GM18907 (cell line): ENCODE data around the gene ACVRL1.

ENCODE experiments used
- ATAC-seq: cut with Tn5 transposase; IDR thresholded peaks from one replicate; pipeline ENCODE4 v1.9.1; 2021; ENCODE audit warnings: mild to moderate bottlenecking, moderate library complexity; ENCODE audit not compliant: unreplicated experiment

ACVRL1 gene

DNA sequence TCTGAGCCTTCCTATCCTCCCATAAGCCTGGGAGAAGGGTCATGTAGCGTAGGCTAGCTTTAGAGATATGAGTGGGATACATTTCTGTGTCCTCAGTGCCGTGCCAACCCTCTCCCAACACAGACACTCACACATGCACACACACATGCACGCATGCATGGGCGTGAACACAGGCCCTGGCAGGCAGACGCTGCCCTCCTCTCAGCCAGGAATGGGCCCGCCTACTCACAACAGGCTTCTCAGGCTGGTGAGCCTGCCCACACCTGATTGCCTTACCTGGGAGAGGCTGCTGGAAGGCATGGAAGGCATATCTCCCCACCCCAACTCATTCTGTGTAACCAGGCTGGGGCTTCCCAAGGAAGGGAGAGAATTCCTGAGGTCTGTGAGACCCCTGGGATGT lies 31.4 kb downstream of the ACVRL1 start:
- ATAC-seq, result no peak

- no peak for ATAC-seq
Measured at GRCh38 chr12:51941011-51941581, 33.8 kb downstream of the ACVRL1 start.

DNA sequence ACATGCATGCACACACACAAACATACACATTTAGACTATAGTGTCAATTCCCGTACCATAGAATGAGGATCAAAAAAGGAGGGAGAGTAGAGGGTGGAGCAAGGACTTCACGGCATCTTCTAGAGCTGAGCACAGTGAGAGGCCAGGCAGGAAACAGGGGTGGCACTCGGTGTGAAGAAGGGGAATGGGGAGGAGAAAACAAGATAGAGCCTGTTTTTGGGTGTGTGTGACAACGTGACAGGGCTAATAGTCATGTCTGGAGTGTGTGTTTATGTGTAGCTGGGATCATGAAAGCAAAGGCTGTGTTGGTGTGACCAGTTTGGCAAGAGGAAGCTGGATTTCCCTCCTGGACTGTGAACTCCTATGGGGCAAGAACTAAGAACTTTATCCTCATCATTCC lies 34.3 kb downstream of the ACVRL1 start:
- no peak for ATAC-seq

DNA sequence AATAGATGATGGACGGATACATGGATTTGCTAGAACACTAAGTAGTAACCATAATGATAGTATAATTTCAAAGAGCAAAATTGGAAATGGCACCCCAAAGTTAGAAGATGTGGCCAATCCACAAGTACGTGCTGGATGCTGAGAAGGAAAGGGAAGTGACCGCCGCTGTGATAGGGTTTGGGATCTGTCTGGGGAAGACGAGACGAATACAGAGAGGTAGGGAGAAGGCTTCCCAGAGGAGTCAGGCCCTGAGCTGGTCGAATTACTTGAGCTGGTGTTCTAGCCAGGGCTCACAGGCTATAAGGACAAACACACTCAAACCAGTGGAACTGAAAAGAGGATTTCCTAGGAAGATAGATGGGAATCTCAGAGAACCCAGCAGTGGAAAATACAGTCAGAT lies 34.8 kb downstream of the ACVRL1 start:
- no peak for ATAC-seq

DNA sequence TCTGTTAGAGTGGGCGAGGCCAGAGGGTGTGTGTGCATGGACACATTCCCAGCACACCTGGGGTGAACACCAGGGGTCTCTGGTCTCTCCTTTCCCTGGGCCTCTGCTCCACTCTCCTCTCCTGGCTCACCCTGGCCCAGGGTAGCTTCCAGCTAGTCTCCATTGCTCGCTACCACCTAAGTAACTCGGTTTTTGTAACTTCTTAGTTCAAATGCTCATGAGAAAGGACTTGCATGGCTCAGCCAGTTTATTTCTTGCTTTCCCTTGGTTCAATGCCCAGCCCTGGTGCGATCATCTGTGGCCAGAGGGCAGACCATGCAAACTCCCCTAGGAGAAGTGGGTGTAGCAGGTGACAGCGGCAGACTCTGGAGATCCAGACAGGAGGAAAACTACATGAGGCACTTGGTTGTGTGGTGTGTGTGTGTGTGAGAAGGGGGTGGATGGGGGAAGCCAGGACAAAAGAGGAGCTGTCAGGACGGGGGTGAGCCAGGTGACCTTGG lies 35.2 kb downstream of the ACVRL1 start:
- no peak for ATAC-seq

- no peak for ATAC-seq
Measured at GRCh38 chr12:51943346-51943745, 36.0 kb downstream of the ACVRL1 start.

DNA sequence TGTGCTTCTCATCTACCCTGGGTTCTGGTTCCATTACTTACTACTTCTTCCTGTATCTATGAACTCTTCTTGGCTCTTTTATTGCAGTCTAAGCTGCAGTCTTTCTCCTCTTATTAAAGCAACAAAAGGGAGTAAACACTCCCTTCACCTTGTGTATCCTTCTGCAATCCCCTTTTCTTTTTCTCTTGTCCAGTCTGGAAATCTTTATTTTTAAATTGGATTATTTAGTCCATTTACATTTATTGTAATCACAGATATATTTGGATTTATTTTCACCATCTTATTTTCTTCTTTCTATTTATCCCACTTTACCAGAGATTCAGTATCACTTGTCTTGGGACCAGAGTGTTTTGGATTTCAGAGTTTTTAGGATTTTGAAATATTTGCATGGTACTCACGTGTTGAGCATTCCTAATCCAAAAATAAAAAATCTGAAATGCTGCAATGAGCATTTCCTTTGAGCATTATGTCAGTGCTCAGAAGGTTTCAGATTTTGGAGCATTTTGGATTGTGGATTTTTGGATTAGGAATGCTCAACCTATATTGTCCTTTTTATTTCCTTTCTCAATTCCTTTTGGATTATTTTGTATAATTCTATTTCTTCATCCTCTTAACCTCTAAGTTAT lies 37.4 kb downstream of the ACVRL1 start:
- ATAC-seq, result no peak

- ATAC-seq, result no peak
Measured at GRCh38 chr12:51947246-51947996, 40.1 kb downstream of the ACVRL1 start.

DNA sequence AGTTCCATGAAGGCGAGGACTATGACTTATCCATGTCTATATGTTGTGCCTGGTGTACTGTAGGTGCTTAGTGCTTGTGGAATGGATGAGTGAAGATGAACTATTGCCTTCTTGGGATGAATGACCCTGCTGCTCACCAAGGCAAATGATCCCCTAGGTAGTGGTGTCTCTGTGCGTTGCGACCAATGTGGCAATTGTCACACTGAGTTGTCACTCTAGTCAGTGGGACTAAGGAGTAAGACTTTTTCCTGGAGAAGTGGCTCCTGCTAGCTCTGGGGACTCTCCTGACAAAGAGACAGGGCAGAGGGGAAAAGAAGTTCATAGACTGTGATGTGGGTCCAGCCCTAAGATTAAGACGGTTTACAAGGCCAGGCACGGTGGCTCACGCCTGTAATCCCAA lies 40.8 kb downstream of the ACVRL1 start:
- no peak for ATAC-seq

DNA sequence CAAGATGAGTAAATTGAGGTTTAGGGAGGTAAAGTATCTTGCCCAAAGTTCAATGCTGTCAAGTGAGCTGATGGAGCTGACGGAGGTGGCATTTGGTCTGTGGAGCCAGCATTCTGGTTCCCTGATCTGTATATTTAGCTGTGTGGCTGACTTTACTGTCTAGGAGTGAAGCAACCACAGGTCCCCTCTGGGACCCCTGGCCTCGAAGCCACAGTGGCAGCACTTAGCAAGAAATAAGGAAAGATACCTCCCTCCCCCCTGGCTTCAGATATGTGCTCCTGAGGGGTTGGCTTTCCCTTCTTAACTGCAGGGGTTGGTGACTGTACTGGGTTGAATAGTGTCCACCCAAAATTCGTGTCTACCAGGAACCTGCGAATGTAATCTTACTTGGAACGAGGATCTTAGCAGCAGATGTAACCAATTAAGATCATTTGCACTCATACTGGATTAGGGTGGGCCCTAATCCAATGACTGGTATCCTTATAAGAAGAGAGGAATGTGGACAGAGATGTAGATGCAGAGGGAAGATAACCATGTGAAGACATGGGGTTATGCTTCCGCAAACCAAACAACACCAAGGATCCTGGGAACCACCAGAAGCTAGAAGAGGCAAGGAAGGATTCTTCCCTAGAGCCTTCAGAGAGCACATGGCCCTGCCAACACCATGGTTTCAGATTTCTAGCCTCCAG lies 42.2 kb downstream of the ACVRL1 start:
- ATAC-seq, result no peak

DNA sequence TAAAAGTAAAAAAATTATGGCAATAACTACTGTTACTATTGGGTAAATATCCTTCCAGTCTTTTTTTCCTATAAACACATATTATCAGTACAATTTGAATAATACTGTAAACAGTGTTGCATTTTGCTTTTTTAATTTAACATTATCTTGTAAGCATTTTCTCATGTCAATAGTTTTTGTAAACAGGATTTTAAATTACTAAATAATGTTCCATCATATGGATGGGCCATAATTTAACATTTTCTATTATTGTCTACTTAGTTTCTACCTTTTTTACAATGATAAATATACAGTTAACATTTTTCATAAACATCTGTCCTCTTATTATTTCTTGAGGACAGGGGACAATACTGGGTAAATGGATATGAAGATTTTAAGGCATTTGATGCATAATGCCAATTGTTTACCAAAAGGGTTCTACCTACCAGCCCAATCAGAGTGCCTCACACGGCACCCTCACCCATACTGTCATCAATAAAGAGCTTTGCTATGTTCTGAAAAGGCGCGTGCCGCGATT lies 43.4 kb downstream of the ACVRL1 start:
- ATAC-seq, result no peak

DNA sequence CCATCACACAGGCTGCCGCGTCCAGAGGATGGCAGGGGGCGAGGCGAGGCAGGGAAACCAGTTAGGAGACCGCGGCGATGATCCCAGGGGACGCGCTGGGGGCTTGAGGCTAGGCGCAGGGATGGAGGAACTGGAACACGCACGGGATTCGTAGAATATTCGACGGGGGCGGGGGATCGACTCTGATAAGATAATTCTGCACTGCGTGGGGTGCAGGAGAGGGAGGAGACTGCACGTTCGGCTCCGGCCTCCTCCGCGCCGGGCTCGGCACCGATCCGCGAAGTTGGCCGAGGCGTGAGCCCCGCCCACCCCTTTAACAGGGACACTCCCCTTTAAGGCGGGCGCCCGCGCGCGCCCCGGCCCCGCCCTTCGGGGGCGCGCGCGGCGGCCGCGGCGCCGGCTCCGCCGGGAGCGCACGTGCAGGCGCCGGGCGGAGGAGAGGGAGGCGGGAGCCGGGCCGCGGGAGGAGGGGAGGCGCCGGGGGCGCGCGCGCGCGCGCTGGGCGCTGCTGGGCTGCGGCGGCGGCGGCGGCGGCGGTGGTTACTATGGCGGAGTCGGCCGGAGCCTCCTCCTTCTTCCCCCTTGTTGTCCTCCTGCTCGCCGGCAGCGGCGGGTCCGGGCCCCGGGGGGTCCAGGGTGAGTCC lies 44.0 kb downstream of the ACVRL1 start, which contains the start of gene ACVR1B:
TSS of gene ACVR1B (plus strand) at position 501 of the 644 bp plus-strand sequence. CDS start at position 546, 45 bp downstream.
- ATAC-seq, result peak; percentile 81

DNA sequence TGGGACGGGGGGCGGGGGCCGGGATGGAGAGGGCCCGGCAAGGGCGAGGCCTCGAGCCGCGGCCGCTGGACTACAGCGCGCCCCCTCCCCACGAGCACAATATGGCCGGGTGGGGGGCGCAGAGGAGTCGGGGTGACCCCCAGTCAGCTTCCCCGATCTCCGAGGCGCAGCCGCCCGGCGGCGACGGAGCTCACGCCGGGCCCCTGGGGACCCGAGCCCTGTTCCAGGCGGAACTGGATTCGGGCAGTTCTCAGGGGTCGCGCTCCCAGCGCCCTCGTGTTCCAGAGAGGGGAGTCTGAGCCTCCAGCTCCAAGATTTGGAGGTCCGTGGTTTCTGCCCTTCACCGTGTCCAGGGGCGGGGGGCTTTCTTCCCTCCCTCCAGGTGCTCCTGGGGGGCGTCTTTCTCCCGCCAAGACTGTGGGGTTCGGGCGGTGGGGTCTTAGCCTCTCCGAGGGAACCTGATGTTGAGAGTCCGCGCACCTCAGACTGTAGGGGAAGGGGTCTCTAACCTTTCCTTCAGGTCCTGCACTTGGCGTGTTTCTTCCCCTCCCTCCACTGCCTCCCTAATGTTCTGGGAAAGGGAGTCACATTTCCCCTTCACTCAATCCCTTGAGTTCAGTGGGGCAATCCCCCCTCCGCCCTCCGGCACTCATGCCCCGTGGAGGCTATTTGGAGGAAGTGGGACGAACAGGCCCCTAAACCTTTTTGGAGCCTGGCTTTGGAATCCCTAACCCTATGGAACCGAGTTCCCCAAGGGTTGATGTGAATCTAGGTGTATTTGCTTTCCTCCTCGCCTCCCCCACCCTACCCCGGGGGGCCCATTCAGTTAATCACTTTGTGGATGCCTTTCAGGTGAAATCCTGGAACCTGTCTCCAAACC lies 44.8 kb downstream of the ACVRL1 start:
- ATAC-seq, result peak; percentile 34

GRCh38 chr12:51953089-51953488 lies 45.8 kb downstream of the ACVRL1 start:
- no peak for ATAC-seq

- ATAC-seq, result no peak
Measured at GRCh38 chr12:51953864-51954263, 46.6 kb downstream of the ACVRL1 start.

DNA sequence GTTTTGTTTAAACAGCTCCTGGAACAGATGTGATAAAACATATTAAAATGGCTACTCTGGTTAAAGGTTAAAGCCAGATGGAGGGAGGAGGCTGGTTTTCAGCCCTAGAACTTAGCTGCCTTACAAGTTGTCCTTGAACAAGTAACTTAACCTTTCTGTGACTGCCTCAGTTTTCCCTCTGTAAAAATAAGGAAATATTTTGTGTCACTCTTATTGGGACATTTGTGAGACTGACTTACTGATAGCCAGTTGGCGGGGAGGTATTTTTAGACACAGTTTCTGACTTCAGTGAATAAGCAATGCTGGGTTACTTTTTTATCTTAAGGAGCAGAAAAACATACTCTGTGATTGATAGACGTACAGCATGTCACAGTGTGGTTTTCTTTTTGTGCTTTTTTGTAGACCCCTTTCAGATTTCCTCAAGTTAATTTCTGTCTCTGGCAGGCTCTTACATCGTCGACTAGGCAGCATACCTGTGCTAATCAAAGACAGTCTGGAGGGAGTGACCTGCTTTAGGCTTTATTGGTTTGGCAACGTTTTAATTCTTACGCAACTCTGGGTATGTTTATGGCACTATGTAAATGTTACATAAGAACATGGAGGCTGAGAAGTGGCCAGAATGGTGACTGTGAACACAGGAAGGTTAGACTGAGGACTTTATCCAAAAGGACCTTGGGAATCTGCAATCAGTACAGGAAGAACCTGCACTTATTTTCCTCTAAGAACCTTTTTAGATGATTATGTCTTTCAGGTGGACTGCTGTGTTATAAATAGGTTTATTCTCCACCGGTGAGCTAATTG lies 47.5 kb downstream of the ACVRL1 start:
- ATAC-seq, result no peak

- no peak for ATAC-seq
Measured at GRCh38 chr12:51955702-51956101, 48.4 kb downstream of the ACVRL1 start.

DNA sequence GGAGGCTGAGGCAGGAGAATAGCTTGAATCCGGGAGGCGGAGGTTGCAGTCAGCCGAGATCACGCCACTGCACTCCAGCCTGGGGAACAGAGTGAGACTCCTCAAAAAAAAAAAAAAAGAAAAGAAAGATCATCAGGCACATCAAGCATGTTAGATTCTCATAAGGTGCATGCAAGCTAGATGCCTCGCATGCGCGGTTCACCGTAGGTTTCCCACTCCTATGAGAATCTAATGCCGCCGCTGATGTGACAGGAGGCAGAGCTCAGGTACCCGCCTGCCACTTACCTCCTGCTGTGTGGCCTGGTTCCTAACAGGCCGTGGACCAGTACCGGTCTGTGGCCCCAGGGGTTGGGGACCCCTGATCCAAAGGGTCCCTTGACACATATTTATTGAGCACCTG lies 51.2 kb downstream of the ACVRL1 start:
- ATAC-seq, result no peak

- no peak for ATAC-seq
Measured at GRCh38 chr12:51959211-51959610, 51.9 kb downstream of the ACVRL1 start.
